Activated T-cell treated with anti-CD3 and anti-CD28 coated beads for 48 hours (primary cell): ENCODE results near the gene CFAP92.
A peak's percentile ranks its signal among the peaks of the same experiment; 100 is the strongest.

Source experiments
- DNase-seq: peaks from one replicate; pipeline ENCODE4 v3.0.0-alpha.2; 2020; ENCODE audit warnings: low read depth

The CFAP92 gene

DNA sequence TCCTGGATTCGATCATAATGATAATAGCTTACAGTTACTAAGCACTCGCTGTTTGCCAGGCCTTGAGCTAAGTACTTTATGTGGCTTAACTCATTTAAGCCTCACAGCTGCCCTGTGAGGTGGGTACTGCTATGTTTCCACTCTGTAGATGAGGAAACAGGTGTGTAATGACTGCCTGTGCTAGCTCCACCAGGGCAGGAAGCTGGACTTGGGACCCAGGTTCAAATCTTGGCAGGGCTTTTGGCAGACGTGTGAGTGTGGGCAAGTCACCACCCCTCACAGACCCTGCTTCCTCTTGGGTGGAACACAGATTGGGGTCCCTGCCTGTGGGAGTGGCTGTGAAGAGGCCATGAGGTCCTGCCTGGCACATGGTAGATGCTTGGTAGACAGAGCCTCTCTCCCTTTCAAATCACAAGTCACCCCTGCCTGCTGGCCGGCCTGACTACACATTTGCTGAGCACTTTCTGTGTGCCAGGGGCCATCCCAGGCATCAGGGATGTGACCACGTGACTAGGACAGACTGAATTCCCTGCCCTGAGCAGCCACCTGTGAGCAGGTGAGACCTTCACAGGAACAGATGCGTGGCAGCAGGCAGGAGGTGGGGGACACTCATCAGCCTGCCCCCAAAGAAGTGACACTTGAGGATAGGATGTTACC, 10.9 kb upstream of the CFAP92 start:
- DNase-seq, result no peak

DNA sequence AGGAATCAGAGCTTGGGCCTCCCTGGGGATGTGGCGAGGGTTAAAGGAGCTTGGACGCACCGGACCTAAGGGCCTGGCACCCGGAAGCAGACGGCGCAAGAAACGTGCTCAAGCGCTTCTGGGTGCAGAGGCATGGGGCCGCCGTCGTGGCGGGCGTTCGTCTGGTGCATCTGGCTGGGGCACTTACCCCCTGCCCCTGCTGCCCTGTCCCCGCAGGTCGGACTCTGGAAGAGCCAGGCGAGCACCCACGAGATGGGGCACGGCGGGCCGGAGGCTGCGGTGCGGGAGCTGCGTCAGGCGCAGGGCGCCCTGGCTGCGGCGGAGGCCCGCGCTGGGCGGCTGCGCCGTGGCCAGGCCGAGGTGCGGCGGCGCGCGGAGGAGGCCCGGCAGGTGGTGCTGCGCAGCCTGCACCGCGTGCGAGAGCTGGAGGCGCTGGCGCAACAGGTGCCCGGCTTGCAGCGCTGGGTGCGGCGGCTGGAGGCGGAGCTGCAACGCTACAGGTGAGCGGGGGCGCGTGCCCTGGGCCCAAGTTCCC, 9.8 kb upstream of the CFAP92 start:
- peak; percentile 44 for DNase-seq

DNA sequence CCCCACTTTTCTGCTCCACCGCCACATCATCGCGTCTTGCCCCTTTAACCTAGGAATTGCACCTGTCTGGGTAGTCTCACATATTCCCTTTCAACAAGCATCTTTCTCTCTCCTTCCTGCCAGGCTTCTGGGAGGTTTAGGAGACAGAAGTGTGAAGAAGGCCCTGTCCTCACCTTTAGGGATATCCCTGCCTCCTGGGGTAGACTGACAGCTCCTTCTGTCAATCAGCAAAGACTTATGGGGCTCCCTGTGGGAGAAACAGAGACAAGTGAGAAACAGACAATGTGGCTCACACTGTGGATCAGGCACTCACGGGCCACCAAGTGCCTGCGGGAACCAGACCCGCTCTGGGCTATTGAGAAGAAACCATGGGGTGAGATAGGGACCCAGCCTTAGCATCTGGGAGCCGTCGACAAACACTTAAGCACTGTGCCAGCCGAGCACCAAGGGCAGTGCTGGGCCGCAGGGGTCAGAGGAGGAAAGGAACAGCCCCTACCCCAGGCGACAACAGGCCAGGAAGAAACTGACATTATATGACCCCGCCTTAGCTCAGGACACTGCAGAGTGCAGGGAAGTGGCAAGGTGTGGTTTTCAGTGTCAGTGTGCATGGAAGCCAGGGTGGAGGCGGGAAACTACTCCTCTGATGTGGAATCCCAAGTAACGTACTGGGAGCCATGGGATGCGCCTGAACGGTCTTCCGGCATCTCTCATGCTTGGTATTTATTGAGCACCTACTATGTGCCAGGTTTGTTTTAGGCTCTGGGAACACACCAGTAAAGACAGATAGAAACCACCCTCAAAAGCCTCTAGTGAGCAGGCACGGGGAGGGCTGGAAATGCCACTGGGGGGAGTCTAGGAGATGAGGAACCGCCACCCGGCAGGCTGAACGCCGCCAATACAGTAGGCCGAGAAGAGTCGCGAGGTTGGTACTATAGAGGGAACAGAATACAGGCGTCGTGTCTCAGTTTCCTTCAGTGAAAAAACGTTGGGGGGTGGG, 9.0 kb upstream of the CFAP92 start:
- no peak for DNase-seq

DNA sequence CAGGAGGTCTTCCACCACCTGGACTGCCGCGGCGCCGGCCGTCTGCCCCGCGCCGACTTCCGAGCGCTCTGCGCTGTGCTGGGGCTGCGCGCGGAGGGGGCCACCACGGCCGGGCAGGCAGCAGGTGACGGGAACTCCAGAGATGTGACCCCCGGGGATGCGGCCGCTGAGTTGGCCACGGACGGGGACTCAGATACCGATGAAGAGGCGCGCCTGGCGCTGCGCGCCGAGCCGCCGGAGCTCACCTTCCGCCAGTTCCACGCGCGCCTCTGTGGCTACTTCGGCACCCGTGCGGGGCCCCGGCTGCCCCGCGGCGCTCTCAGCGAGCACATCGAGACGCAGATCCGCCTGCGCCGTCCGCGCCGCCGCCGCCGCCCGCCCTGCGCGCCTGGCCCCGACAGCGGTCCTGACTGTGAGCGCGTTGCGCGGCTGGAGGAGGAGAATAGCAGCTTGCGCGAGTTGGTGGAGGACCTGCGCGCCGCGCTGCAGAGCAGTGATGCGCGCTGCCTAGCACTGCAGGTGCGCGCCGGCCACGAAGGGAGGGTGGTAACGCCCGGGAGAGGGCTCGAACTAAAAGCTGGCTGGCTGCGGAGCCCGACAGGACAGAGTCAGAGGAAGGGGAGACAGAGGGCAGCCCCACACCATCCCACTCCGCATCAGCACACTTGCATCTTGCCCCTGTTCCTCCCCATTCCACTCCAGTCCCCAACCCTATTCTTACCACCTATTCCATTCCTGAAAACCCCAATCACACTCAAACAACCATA, 8.1 kb upstream of the CFAP92 start:
- DNase-seq, result peak; percentile 54

DNA sequence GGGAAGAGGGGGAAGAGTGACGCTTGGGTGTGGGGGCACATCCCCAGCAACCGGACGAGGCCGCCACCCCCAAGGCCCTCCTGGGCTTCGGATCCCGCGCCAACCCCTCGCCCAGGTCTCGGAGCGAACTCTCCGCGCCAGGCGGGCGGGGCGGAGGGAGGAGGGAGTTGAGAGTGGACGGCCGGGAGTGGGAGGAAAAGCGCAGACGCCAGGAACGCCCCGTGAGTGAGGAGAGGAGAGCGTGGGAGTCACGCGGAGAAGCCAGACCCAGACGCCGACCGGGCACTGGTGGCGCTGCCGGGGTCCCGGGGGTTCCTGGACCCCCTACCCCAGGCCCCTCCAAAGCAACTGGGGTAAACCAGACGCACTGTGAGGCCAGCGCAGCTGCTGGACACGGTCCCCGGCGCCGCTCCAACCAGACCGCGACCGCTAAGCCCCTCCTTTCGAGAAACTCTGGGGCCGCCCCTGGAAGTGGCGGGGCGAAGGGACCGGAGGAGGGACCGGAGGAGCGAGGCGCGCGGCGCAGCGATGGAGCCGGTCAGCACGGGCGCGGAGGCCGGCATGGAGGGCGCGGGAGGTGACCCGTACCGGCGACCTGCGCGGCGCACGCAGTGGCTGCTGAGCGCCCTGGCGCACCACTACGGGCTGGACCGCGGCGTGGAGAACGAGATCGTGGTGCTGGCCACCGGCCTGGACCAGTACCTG, 7.4 kb upstream of the CFAP92 start, which contains the start of gene EFCC1:
EFCC1 (plus strand) TSS at position 204 of the 705 bp plus-strand sequence; CDS start at position 529, 325 bp downstream.
- no peak for DNase-seq

DNA sequence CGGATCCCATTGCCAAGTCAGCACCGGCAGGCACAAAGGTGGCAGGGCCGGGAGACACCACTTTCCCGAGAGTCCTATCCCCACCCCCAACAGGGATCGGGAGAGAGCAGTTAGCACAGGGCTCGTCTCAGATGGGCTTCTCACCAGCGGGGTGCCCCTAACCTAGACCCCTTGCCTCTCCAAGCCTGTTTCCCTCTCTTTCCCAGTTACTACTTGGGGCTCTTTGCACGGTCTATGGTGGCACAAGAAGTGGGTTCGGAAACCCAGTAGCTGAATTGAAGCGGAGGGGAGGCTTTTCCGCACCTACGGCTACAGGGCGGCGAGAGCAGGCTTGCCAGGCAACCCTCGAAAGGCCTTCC, 6.8 kb upstream of the CFAP92 start:
- no peak for DNase-seq

DNA sequence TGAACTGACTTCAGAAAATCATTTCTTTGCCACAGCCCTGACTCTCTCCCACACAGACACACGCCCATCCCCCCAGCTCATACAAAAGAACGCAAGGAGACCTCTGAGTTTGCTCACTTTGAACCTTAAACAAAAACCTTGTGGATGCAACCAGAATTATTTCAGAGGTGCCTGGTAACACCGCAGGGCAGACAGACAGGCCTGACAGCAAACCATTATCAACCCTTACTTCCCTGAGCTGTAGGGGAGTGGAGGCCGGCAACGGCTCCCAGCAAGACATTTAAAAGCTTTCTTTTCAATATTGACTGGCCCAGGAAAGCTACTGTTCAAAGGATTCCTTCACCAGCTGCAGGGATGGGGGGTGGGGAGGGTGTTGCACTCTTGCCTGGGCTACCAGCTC, 5.2 kb upstream of the CFAP92 start:
- no peak for DNase-seq

DNA sequence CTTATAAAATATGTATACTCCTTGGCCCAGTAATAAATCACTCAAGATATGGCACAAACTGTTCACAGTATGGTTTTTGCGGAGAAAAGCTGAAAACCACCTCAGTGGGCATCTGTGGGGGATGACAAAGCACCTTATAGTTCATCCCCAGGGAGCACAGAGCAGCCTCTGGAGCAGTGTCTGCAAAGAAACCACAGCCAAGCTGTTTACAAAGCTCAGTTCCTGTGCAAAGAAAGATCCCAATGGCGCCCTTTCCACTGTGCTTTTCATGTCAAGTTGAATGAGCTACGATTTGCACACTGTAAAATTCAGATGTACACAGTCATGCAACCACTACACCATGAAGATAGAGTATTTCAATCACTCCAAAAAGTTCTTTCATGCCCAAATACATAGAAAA, 4.7 kb upstream of the CFAP92 start:
- no peak for DNase-seq

DNA sequence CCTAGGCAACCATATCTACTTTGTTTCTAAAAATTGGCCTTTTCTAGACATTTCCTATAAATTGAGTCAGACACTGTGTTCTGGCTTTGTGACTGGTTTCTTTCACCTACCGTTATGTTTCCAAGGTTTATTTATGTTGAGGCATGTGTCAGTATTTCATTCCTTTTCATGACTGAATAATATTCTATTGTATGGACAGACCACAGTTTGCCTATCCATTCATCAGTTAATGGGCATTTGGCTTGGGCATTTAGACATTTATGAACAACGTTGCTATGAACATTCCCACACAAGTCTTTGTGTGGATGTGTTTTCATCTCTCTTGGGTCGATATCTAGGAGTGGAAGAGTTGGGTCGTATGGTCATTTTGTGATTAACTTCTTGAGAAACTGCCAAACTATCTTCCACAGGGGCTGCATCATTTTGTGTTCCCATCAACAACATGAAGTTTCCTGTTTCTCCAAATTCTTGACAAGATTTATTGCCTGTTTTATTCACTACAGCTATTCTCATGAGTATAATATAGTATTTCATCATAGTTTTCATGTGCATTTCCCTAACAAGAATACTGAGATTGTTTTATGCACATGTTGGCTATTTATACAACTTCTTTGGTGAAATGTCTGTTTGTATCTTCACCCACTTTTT, 3.7 kb upstream of the CFAP92 start:
- no peak for DNase-seq

DNA sequence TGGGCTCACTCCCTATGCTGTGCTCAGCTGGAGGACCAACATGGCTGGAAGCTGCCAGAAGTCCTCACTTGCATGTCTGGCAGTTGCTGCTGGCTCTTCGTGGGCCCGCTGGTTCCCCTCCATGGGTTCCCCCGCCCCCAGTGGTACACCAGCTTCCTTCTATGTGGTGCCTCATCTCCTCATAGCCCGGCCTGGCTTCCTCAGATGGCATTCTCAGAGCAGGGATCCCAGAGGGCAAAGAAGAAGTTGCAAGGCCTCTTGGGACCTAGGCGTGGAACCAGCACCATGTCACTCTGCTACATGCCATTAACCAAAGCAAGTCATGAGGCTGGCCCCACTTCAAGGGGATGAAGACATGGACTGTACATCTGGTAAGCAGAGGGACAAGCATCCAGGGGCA, 2.9 kb upstream of the CFAP92 start:
- DNase-seq, result no peak

DNA sequence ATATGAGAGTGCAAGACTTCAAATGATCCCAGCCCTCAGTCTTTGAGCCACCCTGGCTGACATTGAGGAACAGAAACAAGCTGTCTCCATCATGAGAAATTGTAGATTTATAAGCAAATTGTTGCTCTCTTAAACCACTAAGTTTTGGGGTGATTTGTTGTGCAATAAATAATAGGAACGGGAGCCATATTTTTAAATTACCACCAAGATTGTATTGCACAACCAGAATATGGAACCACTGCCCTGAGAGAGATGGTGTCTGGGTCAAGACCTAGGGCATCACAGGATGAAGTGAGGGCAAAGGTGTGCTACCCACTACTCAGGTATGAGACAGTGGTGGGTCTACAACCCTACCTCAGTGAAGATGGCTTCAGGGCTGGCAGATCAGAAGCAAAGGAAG, 2.3 kb upstream of the CFAP92 start:
- no peak for DNase-seq

DNA sequence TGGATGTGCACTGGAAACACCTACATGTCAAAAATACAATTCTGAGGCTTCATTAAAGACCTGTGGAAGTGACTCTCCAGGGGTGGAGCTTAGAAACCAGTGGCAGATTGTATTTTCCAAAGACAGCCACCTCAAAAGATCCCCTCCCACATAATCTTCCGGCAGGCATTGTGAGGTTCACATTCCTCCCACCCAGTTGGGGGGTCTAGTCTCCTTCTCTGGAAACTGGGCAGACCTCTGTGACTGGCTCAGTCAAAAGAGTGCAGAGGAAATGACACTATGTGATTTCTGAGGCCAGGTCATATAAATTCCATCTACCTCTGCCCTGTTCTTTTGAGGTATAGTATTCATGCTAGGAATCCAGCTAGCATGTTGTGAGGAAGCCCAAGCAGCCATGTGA, 1.9 kb upstream of the CFAP92 start:
- DNase-seq, result no peak

DNA sequence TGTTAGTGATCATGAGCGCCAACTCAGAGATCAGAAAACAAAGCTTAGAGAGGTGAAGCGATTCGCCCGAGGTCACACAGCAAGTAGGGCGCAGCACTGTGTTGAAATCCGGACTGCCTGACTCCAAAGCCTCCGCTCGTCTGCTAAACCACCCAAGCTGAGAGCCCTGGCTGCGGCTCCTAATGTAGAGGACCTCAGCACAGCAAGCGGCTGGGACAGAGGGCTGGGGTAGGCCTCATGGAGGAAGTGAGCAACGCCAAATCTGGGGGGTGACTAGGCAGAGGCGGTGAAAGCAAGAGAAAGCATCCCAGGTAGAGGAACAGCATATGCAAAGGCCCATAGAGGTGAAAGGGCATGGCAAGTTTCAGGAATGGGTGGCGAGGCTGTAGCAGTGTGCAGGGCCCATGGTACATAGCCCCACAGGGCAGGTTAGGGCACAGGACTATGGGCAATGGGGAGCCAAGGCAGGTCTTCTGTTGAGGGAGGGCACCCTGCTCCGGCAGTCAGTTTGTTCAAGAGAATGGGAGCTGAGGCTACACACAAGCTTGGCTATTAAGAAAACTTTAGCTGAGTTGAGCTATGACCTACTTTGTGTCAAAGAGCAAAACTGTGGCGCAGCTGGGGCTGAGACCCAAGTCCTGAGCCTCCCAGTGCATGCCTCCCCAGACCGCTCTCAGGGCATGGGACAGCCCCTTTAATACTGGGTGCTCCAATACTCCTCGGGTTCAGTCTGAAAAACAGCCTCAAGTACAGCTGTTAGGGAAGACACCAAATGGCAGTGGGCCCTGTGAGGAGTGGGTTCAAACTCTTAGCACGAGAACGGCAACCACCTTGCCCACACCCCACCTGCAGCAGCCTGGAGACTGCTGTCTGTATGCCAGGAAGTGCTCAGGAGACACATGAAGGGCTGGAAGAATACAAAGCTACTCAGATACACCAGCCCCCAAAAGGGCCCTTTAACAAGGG, 988 bp upstream of the CFAP92 start:
- no peak for DNase-seq

DNA sequence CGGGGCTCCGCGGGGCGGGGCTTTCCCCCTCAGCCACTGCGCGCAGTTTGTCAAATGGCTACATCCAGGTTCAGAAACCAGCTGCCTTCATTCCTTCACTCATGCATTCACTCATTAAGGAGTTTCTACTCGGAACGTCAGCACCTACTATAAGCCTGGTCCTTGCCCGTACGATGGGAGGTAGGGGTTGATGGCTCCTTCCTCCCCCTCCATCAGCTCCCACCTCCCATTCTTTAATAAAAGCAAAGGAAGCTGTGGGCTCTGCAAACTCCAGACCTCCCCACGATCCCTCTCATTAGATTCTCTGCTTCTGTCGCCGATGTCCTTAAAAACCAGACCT, 267 bp upstream of the CFAP92 start:
- DNase-seq, result no peak

DNA sequence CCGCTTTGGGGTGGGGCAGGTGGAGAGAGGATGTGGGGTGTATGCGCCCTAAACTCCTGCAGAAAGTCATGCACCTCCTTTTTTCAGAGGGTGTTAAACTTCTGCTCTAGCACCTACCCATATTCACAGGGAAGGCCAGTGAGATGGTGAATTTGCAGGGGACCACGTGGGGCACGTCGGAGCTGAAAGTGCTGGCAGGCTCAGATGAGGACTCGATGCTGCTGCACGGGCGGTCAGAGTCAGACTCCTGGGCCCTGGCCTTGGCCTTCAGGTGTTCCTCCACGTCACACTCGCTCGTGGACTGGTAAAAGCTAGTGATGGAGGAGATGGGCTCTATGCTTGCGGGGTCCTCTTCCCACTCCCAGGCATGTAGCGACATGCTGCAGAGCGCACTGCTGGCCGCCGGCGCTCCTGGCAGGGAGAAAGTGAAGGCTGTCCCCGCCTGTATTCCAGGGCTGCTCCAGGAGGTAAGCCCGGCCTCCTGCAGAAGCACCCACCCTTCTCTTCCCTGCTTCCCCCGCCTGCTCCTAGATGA, 883 bp downstream of the CFAP92 start:
- no peak for DNase-seq

DNA sequence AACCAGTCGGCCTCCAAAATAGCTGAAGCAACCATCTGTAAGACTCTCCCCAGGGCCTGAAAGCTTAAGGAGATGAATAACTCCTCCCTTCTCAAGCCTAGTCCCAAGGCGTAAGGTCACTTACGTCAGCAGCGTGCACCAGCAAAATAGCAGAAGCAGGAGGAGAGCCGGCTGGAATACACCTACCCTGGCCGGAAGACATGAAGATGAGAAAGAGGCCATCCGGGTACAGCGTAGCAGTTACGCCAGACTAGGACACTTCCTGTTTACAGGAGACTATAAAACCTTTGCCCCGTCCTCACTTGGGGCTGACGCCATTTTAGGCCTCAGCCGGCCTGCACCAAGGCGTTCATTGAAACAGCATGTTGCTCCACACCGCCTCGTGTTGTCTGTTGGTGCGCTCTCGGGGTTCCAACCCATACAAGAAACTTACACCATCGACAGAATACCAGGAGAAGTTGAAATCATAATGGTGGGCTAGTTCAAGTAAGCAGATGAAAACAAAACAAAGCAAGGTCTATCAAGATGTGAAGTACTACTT, 2.5 kb downstream of the CFAP92 start:
- DNase-seq, result no peak

DNA sequence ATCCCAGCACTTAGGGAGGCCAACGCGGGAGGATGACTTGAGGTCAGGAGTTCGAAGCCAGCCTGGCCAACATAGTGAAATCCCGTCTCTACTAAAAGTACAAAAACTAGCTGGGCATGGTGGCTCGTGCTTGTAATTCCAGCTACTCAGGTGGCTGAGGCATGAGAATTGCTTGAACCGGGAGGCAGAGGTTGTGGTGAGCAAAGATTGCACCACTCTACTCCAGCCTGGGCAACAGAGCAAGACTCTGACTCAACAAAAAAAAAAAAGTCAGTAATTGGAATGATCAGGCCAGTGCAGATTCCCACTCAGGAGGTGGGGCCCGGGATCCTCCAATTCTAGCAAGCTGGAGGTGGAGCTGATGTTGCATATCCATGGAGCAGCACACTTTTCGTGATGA, 5.6 kb downstream of the CFAP92 start:
- no peak for DNase-seq

DNA sequence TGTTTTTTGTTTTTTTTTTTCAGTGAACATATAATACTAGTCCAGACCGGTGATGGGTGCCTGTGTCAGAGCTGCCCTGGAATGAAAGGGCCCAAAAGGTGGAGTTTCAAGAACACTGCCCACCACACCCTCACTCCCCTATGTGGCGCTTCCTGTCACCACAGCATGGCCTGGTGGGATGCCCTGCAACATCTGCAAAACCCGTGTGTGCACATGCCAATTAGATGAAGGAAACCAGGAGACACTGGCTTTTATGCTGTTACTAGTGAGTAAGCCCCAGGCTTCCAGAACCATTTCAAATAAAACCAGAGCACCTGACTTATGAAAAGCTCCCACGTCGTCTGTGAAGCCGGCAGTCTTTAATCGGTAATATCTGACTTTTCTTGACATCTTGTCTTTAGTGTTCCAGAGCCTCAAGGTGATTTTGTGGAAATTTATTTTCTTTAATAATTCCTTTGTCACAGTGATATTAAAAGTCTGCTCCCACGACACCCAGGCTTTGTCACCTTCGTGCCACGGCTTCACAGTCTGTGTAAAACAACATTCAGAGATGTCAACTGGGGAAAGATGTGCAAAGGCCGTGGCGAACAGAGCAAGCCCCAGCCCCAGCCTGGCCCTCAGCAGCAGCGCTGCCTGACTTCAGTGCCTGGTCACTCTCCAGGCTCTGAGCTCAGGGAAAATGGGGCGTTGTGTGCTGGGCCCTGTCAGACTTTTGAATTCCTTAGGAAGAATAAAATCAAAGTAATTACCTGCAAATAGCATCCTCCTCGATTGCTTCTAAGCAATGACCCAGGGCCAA, 6.4 kb downstream of the CFAP92 start:
- DNase-seq, result no peak

DNA sequence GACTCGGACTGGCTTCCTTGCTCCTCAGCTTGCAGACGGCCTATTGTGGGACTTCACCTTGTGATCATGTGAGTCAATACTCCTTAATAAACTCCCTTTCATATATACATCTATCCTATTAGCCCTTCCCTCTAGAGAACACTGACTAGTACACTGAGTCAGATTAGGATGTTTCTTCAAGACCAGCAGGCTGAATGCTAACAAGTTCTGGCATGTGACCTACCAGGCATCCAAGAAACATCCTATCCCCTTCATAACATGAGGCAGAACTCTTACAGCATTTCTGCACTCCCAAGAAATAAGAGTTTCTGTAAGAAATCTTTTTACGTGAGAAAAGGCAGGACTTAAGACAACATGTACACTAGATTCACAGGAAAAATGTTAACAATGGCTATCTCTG, 9.3 kb downstream of the CFAP92 start:
- DNase-seq, result no peak
